B cell (primary cell): ENCODE results near the gene EIF3M. TPM values are rescaled to one million over a fixed set of nuclear protein-coding genes. Genes with fewer than 3 reads are reported as not detected.

ENCODE experiments used
- ATAC-seq: fragments of 200-7000 bp; cut with Tn5 transposase; one replicate; pipeline ENCODE4 v1.10.0; 2021; ENCODE audit warnings: low read depth, mild to moderate bottlenecking, moderate number of reproducible peaks, moderate library complexity
- CTCF ChIA-PET: fragments of 350-600 bp; sonication (Branson Sonifier 250); formaldehyde crosslinking; loops from one replicate; lab custom pipeline; 2021; ENCODE audit warnings: antibody characterized with exemption, inconsistent platforms; lab: Charles Lee
- POLR2A ChIA-PET: fragments of 350-600 bp; sonication (Branson Sonifier 250); formaldehyde crosslinking; loops from one replicate; lab custom pipeline; 2021; ENCODE audit warnings: antibody characterized with exemption; lab: Charles Lee
- DNase-seq: peaks from one replicate; pipeline ENCODE4 v3.0.0; 2013
- H2AFZ ChIP-seq: 2 replicates; pipeline ENCODE4 v1.6.1; 2012; ENCODE audit warnings: mild to moderate bottlenecking, low read depth, low read length; ENCODE audit not compliant: insufficient read depth, poor library complexity, severe bottlenecking
- H3K27ac ChIP-seq, 2 donors: 1 replicate in 1 of 2; 2 replicates in 1 of 2; pipeline ENCODE4 v1.5.1; 2012 to 2013; ENCODE audit warnings: low read length in 2 of 2, mild to moderate bottlenecking in 2 of 2, moderate library complexity in 1 of 2
- H3K27me3 ChIP-seq, 4 experiments: fragments of 200-600 bp in 1 of 4; sonication (generic) in 1 of 4; replicated peaks in 1 of 4; 1 replicate in 2 of 4; 2 replicates in 2 of 4; pipeline versions ENCODE4 v1.6.1 to v1.7.0; 2013 to 2016; ENCODE audit warnings: low read length in 3 of 4, mild to moderate bottlenecking in 2 of 4, mixed read lengths in 1 of 4, moderate library complexity in 1 of 4; ENCODE audit not compliant: insufficient read depth in 4 of 4, control insufficient read depth in 3 of 4; ENCODE audit errors: control extremely low read depth in 1 of 4
- H3K36me3 ChIP-seq, 2 experiments: replicated peaks in 1 of 2; 1 replicate in 1 of 2; 2 replicates in 1 of 2; pipeline versions ENCODE4 v1.6.1 to v1.7.1; 2013; ENCODE audit warnings: low read length in 1 of 2; ENCODE audit not compliant: insufficient read depth in 2 of 2, control insufficient read depth in 1 of 2; ENCODE audit errors: control extremely low read depth in 1 of 2, extremely low read depth in 1 of 2
- H3K4me1 ChIP-seq, 2 donors: fragments of 200-600 bp in 1 of 2; sonication (generic) in 1 of 2; 1 replicate in 1 of 2; 2 replicates in 1 of 2; pipeline versions ENCODE4 v1.5.1 to v1.6.1; 2013 to 2017; ENCODE audit warnings: low read length in 2 of 2; ENCODE audit not compliant: control insufficient read depth in 2 of 2, insufficient read depth in 2 of 2
- H3K4me2 ChIP-seq: replicated peaks from 2 replicates; pipeline ENCODE3; 2012; ENCODE audit warnings: mild to moderate bottlenecking, low read depth, low read length; ENCODE audit not compliant: poor library complexity, severe bottlenecking
- H3K4me3 ChIP-seq, 5 experiments: fragments of 200-600 bp in 1 of 5; sonication (generic) in 1 of 5; 1 replicate in 3 of 5; 2 replicates in 2 of 5; pipeline versions ENCODE4 v1.5.1 to v1.7.0; 2011 to 2016; ENCODE audit warnings: low read length in 4 of 5, mild to moderate bottlenecking in 4 of 5, low read depth in 2 of 5, control low read depth in 1 of 5, moderate library complexity in 1 of 5; ENCODE audit not compliant: insufficient read depth in 1 of 5; ENCODE audit errors: control extremely low read depth in 1 of 5, extremely low read depth in 1 of 5
- H3K79me2 ChIP-seq: fragments of 200-600 bp; sonication (generic); one replicate; pipeline ENCODE4 v1.6.0; 2016; ENCODE audit warnings: low read length; ENCODE audit not compliant: control insufficient read depth, insufficient read depth
- H3K9ac ChIP-seq: fragments of 200-600 bp; sonication (generic); 2 replicates; pipeline ENCODE4 v1.6.1; 2017; ENCODE audit warnings: mild to moderate bottlenecking, low read length, moderate library complexity
- H3K9me3 ChIP-seq, 3 donors: one replicate each; pipeline versions ENCODE4 v1.6.1 to v1.7.1; 2013; ENCODE audit warnings: low read length in 2 of 3; ENCODE audit not compliant: control insufficient read depth in 2 of 3, insufficient read depth in 1 of 3; ENCODE audit errors: control extremely low read depth in 1 of 3
- H4K20me1 ChIP-seq: 2 replicates; pipeline ENCODE4 v1.6.0; 2012; ENCODE audit warnings: mild to moderate bottlenecking, low read length; ENCODE audit not compliant: insufficient read depth, control insufficient read depth, poor library complexity, severe bottlenecking
- H3K27ac Mint-ChIP-seq: one replicate; pipeline ENCODE4 v1.8.0; 2021; ENCODE audit warnings: mixed read lengths
- H3K27me3 Mint-ChIP-seq: one replicate; pipeline ENCODE4 v1.8.0; 2021; ENCODE audit warnings: mixed read lengths
- H3K4me1 Mint-ChIP-seq: one replicate; pipeline ENCODE4 v1.8.0; 2021; ENCODE audit warnings: mixed read lengths
- H3K4me3 Mint-ChIP-seq: one replicate; pipeline ENCODE4 v1.8.0; 2021; ENCODE audit warnings: mixed read lengths
- H3K9me3 Mint-ChIP-seq: one replicate; pipeline ENCODE4 v1.8.0; 2022; ENCODE audit warnings: mixed read lengths; ENCODE audit not compliant: insufficient read depth
- CTCF ChIP-seq: fragments of 200-600 bp; IDR thresholded peaks from one replicate; pipeline ENCODE4 v1.8.0; 2022; ENCODE audit warnings: antibody characterized with exemption, mild to moderate bottlenecking
- EZH2 ChIP-seq: IDR thresholded peaks from 2 replicates; pipeline ENCODE4 v1.6.1; 2012; ENCODE audit warnings: borderline replicate concordance, low read depth, mild to moderate bottlenecking, moderate library complexity, low read length; ENCODE audit not compliant: insufficient read depth, poor library complexity, severe bottlenecking
- WGBS: methylation state at CpG from one replicate; pipeline ENCODE4 v1.1.5; 2013; ENCODE audit warnings: missing lambda C conversion rate; ENCODE audit not compliant: insufficient coverage; 5-methylcytosine and 5-hydroxymethylcytosine counted together
- intact Hi-C: fragments of 100-400 bp; cut with micrococcal nuclease; formaldehyde crosslinking; loops from one replicate; pipeline ENCODE4 v1.10.0; 2022
- polyA plus RNA-seq: library from polyadenylated mRNA; depleted of rRNA; stranded (reverse); fragments of >200 nt; gene quantifications from 2 replicates; pipeline ENCODE4 v1.2.3, GENCODE V29; 2012
- total RNA-seq, 2 donors: library from RNA; stranded (reverse); fragments of 120-200 nt in 1 of 2; gene quantifications; 1 replicate in 1 of 2; 2 replicates in 1 of 2; pipeline versions ENCODE4 v1.2.3 to v1.2.4, GENCODE V29; 2013 to 2022

EIF3M gene
- total and polyA plus RNA-seq, 2 donors (not counting 1 experiment from before 2014, with no cell fraction given) = 147 to 174 TPM

- no peaks in the 10 kb centered on the region for H4K20me1 ChIP-seq
- no peak overlapping the region for H3K27ac ChIP-seq
- DNase-seq (no peak), ATAC-seq (no peak)
- POLR2A ChIA-PET = no interaction called here
- no peak overlapping the region for H3K9ac ChIP-seq
- no peak overlapping the region for H2AFZ ChIP-seq
- H3K36me3 ChIP-seq = no peaks in the 10 kb centered on the region
- whole genome bisulfite sequencing = no CpG with 5 or more reads among the region's 1 CpG
- no peaks in the 10 kb centered on the region for H3K4me1 ChIP-seq
- Mint-ChIP-seq H3K4me3 (no peak overlapping the region), H3K4me1 (peaks cover 1% of the 10 kb centered on the region), H3K27me3 (peaks cover 12% of the 10 kb centered on the region), H3K9me3 (no peaks in the 10 kb centered on the region), H3K27ac (no peak overlapping the region)
- H3K4me3 ChIP-seq = no peak overlapping the region
- no peak for TF ChIP-seq EZH2
- no peak for TF ChIP-seq CTCF
- peaks cover 0 to 7% (median 0%) of the 10 kb centered on the region in 3 donors for H3K9me3 ChIP-seq
- CTCF ChIA-PET = no interaction called here
- no peaks in the 10 kb centered on the region for H3K27me3 ChIP-seq
- intact Hi-C loops = no loop called here
- H3K4me2 ChIP-seq = no peak overlapping the region
- no peaks in the 10 kb centered on the region for H3K79me2 ChIP-seq
Observed at GRCh38 chr11:32549611-32550187, 33.9 kb upstream of the EIF3M start.

GRCh38 chr11:32550207-32550606 lies 33.4 kb upstream of the EIF3M start:
- Histone ChIP-seq H3K9me3 (peaks cover 0 to 7% (median 0%) of the 10 kb centered on the region in 3 donors), H3K79me2 (no peaks in the 10 kb centered on the region), H3K27ac (no peak overlapping the region), H3K4me3 (no peak overlapping the region), H3K9ac (no peak overlapping the region), H3K36me3 (no peaks in the 10 kb centered on the region), H4K20me1 (no peaks in the 10 kb centered on the region), H3K4me1 (no peaks in the 10 kb centered on the region), H3K27me3 (no peaks in the 10 kb centered on the region), H2AFZ (no peak overlapping the region), H3K4me2 (no peak overlapping the region)
- H3K27me3 Mint-ChIP-seq = peaks cover 12% of the 10 kb centered on the region
- ATAC-seq = no peak
- H3K27ac Mint-ChIP-seq = no peak overlapping the region
- 86% methylated on average over 2 of the region's 4 CpGs for WGBS
- H3K9me3 Mint-ChIP-seq = no peaks in the 10 kb centered on the region
- TF ChIP-seq EZH2 = no peak
- TF ChIP-seq CTCF = no peak
- ChIA-PET CTCF (interaction anchor here (0.7 kb wide), 1 partner anchor 416 kb away, joined by 3 read pairs; no protein-coding TSS in a partner anchor), POLR2A (no interaction called here)
- DNase-seq = no peak
- intact Hi-C loops = no loop called here
- H3K4me1 Mint-ChIP-seq = peaks cover 1% of the 10 kb centered on the region
- no peak overlapping the region for H3K4me3 Mint-ChIP-seq
